Uterus (tissue), 4 donors: ENCODE data around the gene RAD51B. TPM values are rescaled to one million over a fixed set of nuclear protein-coding genes. Genes with fewer than 3 reads are reported as not detected.
"Not testable (repeated sequence)": the region's sequence is repeated elsewhere in the genome, so short reads cannot be mapped to it uniquely, and the experiment has no call there.

Source experiments
- DNase-seq, 2 donors: peaks; one replicate each; pipeline ENCODE4 v3.0.0-alpha.2; 2019 to 2020
- H3K27ac ChIP-seq, 2 donors: fragments of 200-600 bp; sonication (generic); 1 replicate in 1 of 2; 2 replicates in 1 of 2; pipeline ENCODE4 v1.5.1; 2016 to 2018
- H3K27me3 ChIP-seq, 2 donors: fragments of 200-600 bp; sonication (generic); one replicate each; pipeline ENCODE4 v1.5.1; 2018 to 2019; ENCODE audit warnings: control low read depth in 1 of 2
- H3K36me3 ChIP-seq, 2 donors: fragments of 200-600 bp; sonication (generic); one replicate each; pipeline ENCODE4 v1.5.1; 2019; ENCODE audit warnings: control low read depth in 1 of 2
- H3K4me1 ChIP-seq, 2 donors: fragments of 200-600 bp; sonication (generic); one replicate each; pipeline ENCODE4 v1.5.1; 2018 to 2019; ENCODE audit warnings: control low read depth in 1 of 2
- H3K4me3 ChIP-seq, 2 donors: fragments of 200-600 bp; sonication (generic); 1 replicate in 1 of 2; 2 replicates in 1 of 2; pipeline ENCODE4 v1.5.1; 2018 to 2019; ENCODE audit warnings: mild to moderate bottlenecking in 1 of 2
- H3K9me3 ChIP-seq, 2 donors: fragments of 200-600 bp; sonication (generic); one replicate each; pipeline ENCODE4 v1.5.1; 2019; ENCODE audit warnings: control low read depth in 1 of 2
- CTCF ChIP-seq, 4 experiments: fragments of 200-600 bp in 2 of 4; fragments of 450-650 bp in 2 of 4; sonication (generic) in 2 of 4; IDR thresholded peaks; one replicate each; pipeline ENCODE4 v1.5.1; 2016 to 2019; ENCODE audit warnings: antibody characterized with exemption in 4 of 4, mild to moderate bottlenecking in 2 of 4, moderate library complexity in 1 of 4
- POLR2A ChIP-seq, 2 donors: fragments of 450-650 bp; IDR thresholded peaks; one replicate each; pipeline ENCODE4 v1.6.1; 2016; ENCODE audit warnings: antibody characterized with exemption in 2 of 2, mild to moderate bottlenecking in 1 of 2, moderate library complexity in 1 of 2
- intact Hi-C: fragments of 100-400 bp; cut with DNase I; formaldehyde crosslinking; loops from one replicate; pipeline ENCODE4 v1.15.1; 2023; ENCODE audit warnings: low total_unique reads
- total RNA-seq, 4 donors: library from RNA; depleted of rRNA in 3 of 4; stranded (reverse); fragments of >200 nt in 3 of 4; gene quantifications; one replicate each; pipeline versions ENCODE4 v1.1.0 to v1.2.4, GENCODE V29; 2014 to 2023
- donor health status: DM: yes; HTN: yes; CAD: no.

The RAD51B gene
- total RNA-seq, 4 donors from 2014 or later = 29.5 to 100.0 (median 70.3) TPM

- TF ChIP-seq POLR2A (IDR thresholded peaks at IDR 0.05) = no peak
- TF ChIP-seq CTCF (IDR thresholded peaks at IDR 0.05) = no peak
- intact Hi-C loops = no loop called here
- H3K4me1 ChIP-seq = peaks cover 2 to 6% of the 10 kb centered on the region in 2 donors
- H3K27ac ChIP-seq = peak overlapping the region; percentile 80 to 86
- H3K9me3 ChIP-seq = no peaks in the 10 kb centered on the region
- no peak for DNase-seq
- no peaks in the 10 kb centered on the region for H3K27me3 ChIP-seq
- H3K4me3 ChIP-seq = no peak overlapping the region
- H3K36me3 ChIP-seq = no peaks in the 10 kb centered on the region
These were observed 357.1 kb downstream of the RAD51B start for GRCh38 chr14:68176687-68177086.

- peaks cover 6 to 12% of the 10 kb centered on the region in 2 donors for H3K4me1 ChIP-seq
- H3K27me3 ChIP-seq = no peaks in the 10 kb centered on the region
- peak overlapping the region; percentile 80 to 86 for H3K27ac ChIP-seq
- no peak for DNase-seq
- no peak overlapping the region for H3K4me3 ChIP-seq
- no peaks in the 10 kb centered on the region for H3K9me3 ChIP-seq
- no peaks in the 10 kb centered on the region for H3K36me3 ChIP-seq
- intact Hi-C loops = no loop called here
- TF ChIP-seq POLR2A (IDR thresholded peaks at IDR 0.05) = no peak
- TF ChIP-seq CTCF (IDR thresholded peaks at IDR 0.05) = no peak
These were observed 358.1 kb downstream of the RAD51B start for GRCh38 chr14:68177728-68178127.

GRCh38 chr14:68178282-68178681, 358.7 kb downstream of the RAD51B start:
- no peaks in the 10 kb centered on the region for H3K9me3 ChIP-seq
- no peak overlapping the region for H3K4me3 ChIP-seq
- H3K27ac ChIP-seq = peak overlapping the region; percentile 80 to 86
- no peaks in the 10 kb centered on the region for H3K36me3 ChIP-seq
- intact Hi-C loops = no loop called here
- H3K27me3 ChIP-seq = no peaks in the 10 kb centered on the region
- DNase-seq = no peak
- peaks cover 3 to 12% of the 10 kb centered on the region in 2 donors for H3K4me1 ChIP-seq
- no peak for TF ChIP-seq CTCF (IDR thresholded peaks at IDR 0.05)
- no peak for TF ChIP-seq POLR2A (IDR thresholded peaks at IDR 0.05)

- H3K9me3 ChIP-seq = no peaks in the 10 kb centered on the region
- H3K27me3 ChIP-seq = no peaks in the 10 kb centered on the region
- H3K36me3 ChIP-seq = no peaks in the 10 kb centered on the region
- no peak for DNase-seq
- intact Hi-C loops = no loop called here
- TF ChIP-seq CTCF (IDR thresholded peaks at IDR 0.05) (no peak), POLR2A (IDR thresholded peaks at IDR 0.05) (no peak)
- peaks cover 0 to 12% of the 10 kb centered on the region in 2 donors for H3K4me1 ChIP-seq
- peak overlapping the region; percentile 80 to 86 for H3K27ac ChIP-seq
- no peak overlapping the region for H3K4me3 ChIP-seq
These were observed 362.1 kb downstream of the RAD51B start for GRCh38 chr14:68181519-68182326.

- Histone ChIP-seq H3K4me3 (no peak overlapping the region), H3K4me1 (peaks cover 0 to 12% of the 10 kb centered on the region in 2 donors), H3K27ac (peak overlapping the region; percentile 80 to 86), H3K27me3 (no peaks in the 10 kb centered on the region), H3K9me3 (no peaks in the 10 kb centered on the region), H3K36me3 (no peaks in the 10 kb centered on the region)
- TF ChIP-seq POLR2A (IDR thresholded peaks at IDR 0.05) (no peak), CTCF (IDR thresholded peaks at IDR 0.05) (no peak)
- intact Hi-C loops = no loop called here
- no peak for DNase-seq
These were observed 362.9 kb downstream of the RAD51B start for GRCh38 chr14:68182492-68182891.

- H3K27ac ChIP-seq = peak overlapping the region; percentile 36 to 78
- intact Hi-C loops = not testable (repeated sequence)
These were observed 367.1 kb downstream of the RAD51B start for GRCh38 chr14:68186500-68187276.

More at GRCh38 chr14:68186500-68187276, 367.1 kb downstream of the RAD51B start:
- peaks cover 0 to 13% of the 10 kb centered on the region in 2 donors for H3K4me1 ChIP-seq
- DNase-seq, H3K4me3 ChIP-seq, H3K36me3 ChIP-seq, H3K9me3 ChIP-seq, H3K27me3 ChIP-seq: not testable (repeated sequence)
